Endometrium (tissue), 2 donors: ENCODE results near the gene NIPSNAP3A.

Experiments
- FAIRE-seq: peaks from 2 replicates; lab custom pipeline; 2012; peaks lifted over from hg19 to GRCh38; lab: Jason Lieb, UNC
- donor health status: control.
- donor health status: control.

Gene NIPSNAP3A

DNA sequence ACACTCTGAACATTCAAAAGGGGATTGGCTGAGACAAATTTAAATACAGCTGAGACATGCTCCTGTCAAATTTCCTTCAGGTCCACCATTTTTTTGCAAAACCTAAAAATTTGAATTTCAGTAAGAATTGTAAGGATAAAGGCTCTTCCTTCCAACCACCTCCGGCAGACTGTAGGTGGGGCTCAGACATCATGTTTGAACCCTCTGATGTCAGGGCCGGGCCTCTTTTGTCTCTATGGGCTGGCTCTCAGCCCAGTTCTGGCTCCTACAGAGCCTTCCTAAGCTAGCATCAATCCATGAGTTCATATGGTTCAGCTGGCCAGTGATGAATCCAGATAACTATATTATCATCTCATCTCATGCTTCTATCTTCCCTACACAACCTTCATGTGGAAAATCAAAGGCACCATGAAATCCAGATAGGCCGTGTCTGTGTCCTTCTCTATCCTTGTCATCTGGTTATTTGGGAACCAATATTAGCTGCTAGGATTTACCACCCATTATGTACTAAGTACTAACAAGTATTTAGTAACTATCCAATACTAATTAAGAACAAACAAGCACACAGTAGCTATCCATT, 60.6 kb downstream of the NIPSNAP3A start:
- no peak for FAIRE-seq
